Neural cell (in vitro differentiated cells): ENCODE measurements around the gene IFRD2. TPM values are rescaled to one million over a fixed set of nuclear protein-coding genes. Genes with fewer than 3 reads are reported as not detected.

Source experiments
- H2AFZ ChIP-seq: fragments of 200-600, 300-800 bp; sonication (generic), shearing (Covaris generic); 2 replicates; pipeline ENCODE4 v1.6.0; 2014; ENCODE audit warnings: low read depth, mild to moderate bottlenecking, antibody characterized with exemption, low read length, moderate library complexity
- H3F3A ChIP-seq: fragments of 200-600 bp; shearing (Covaris generic); 2 replicates; pipeline ENCODE4 v1.6.1; 2016; ENCODE audit warnings: mild to moderate bottlenecking, moderate library complexity, mixed read lengths, antibody characterized with exemption, low read length; ENCODE audit not compliant: insufficient read depth, poor library complexity, severe bottlenecking
- H3K27ac ChIP-seq: fragments of 200-600, 300-800 bp; sonication (generic), shearing (Covaris generic); 2 replicates; pipeline ENCODE4 v1.5.1; 2014; ENCODE audit warnings: mild to moderate bottlenecking, low read length, moderate library complexity
- H3K27me3 ChIP-seq: fragments of 300-800, 200-600 bp; sonication (generic), shearing (Covaris generic); 2 replicates; pipeline ENCODE4 v1.6.0; 2014; ENCODE audit warnings: mild to moderate bottlenecking, low read depth, low read length, moderate library complexity; ENCODE audit not compliant: insufficient read depth
- H3K36me3 ChIP-seq: fragments of 300-800, 200-600 bp; sonication (generic), shearing (Covaris generic); 2 replicates; pipeline ENCODE4 v1.5.1; 2014; ENCODE audit warnings: mild to moderate bottlenecking, antibody characterized with exemption, low read length, moderate library complexity; ENCODE audit not compliant: insufficient read depth
- H3K4me2 ChIP-seq: fragments of 300-800, 200-600 bp; sonication (generic), shearing (Covaris generic); 2 replicates; pipeline ENCODE4 v1.6.0; 2014; ENCODE audit warnings: mild to moderate bottlenecking, low read length
- H3K4me3 ChIP-seq: fragments of 300-800, 200-600 bp; sonication (generic), shearing (Covaris generic); 2 replicates; pipeline ENCODE4 v1.5.1; 2014; ENCODE audit warnings: mild to moderate bottlenecking, low read length, moderate library complexity
- H3K79me2 ChIP-seq: fragments of 200-600 bp; shearing (Covaris generic); replicated peaks from 2 replicates; pipeline ENCODE4 v1.6.0; 2014; ENCODE audit warnings: mild to moderate bottlenecking, low read length, moderate library complexity; ENCODE audit not compliant: insufficient read depth
- H3K9ac ChIP-seq: fragments of 300-800, 200-600 bp; sonication (generic), shearing (Covaris generic); 2 replicates; pipeline ENCODE4 v1.6.1; 2016; ENCODE audit warnings: mild to moderate bottlenecking, low read length, mixed read lengths
- H3K9me2 ChIP-seq: fragments of 200-600 bp; shearing (Covaris generic); 2 replicates; pipeline ENCODE4 v1.6.1; 2016; ENCODE audit warnings: mild to moderate bottlenecking, low read length, mixed read lengths; ENCODE audit not compliant: insufficient read depth
- H3K9me3 ChIP-seq: fragments of 200-600, 300-800 bp; sonication (generic), shearing (Covaris generic); 2 replicates; pipeline ENCODE4 v1.6.1; 2016; ENCODE audit warnings: mild to moderate bottlenecking, mixed run types, low read length, moderate library complexity, mixed read lengths
- H4K20me1 ChIP-seq: fragments of 200-600 bp; shearing (Covaris generic); 2 replicates; pipeline ENCODE4 v1.6.1; 2016; ENCODE audit warnings: mild to moderate bottlenecking, mixed run types; ENCODE audit not compliant: insufficient read depth
- EP300 ChIP-seq: fragments of 450-650 bp; conservative IDR thresholded peaks from 2 replicates; pipeline ENCODE4 v1.6.1; 2014; ENCODE audit warnings: antibody characterized with exemption, mild to moderate bottlenecking, moderate library complexity; ENCODE audit not compliant: poor library complexity, severe bottlenecking
- EZH2 ChIP-seq: fragments of 200-600, 300-800 bp; shearing (Covaris generic), sonication (generic); IDR thresholded peaks from 2 replicates; pipeline ENCODE4 v1.6.1; 2014; ENCODE audit warnings: antibody characterized with exemption, low read length, borderline replicate concordance, mild to moderate bottlenecking; ENCODE audit not compliant: insufficient read depth, poor library complexity, severe bottlenecking
- MXI1 ChIP-seq: fragments of 450-650 bp; conservative IDR thresholded peaks from 2 replicates; pipeline ENCODE4 v1.6.1; 2014; ENCODE audit warnings: antibody characterized with exemption, mild to moderate bottlenecking; ENCODE audit not compliant: poor library complexity, severe bottlenecking
- POLR2AphosphoS5 ChIP-seq: IDR thresholded peaks from 2 replicates; pipeline ENCODE4 v1.6.1; 2012
- RAD21 ChIP-seq: fragments of 450-650 bp; conservative IDR thresholded peaks from 2 replicates; pipeline ENCODE4 v1.6.1; 2014; ENCODE audit warnings: antibody characterized with exemption, mild to moderate bottlenecking, moderate library complexity
- SMC3 ChIP-seq: fragments of 450-650 bp; conservative IDR thresholded peaks from 2 replicates; pipeline ENCODE4 v1.6.1; 2014; ENCODE audit warnings: antibody characterized with exemption, mild to moderate bottlenecking, moderate library complexity; ENCODE audit not compliant: poor library complexity
- TAF1 ChIP-seq: IDR thresholded peaks from 2 replicates; pipeline ENCODE4 v1.6.1; 2012; ENCODE audit warnings: low read depth
- polyA plus RNA-seq: library from polyadenylated mRNA; depleted of rRNA; stranded (reverse); fragments of >200 nt; gene quantifications from 2 replicates; pipeline ENCODE4 v1.2.3, GENCODE V29; 2014
- TF ChIP-seq, protein P1 (sequence below): fragments of 450-650 bp; IDR thresholded peaks from 2 replicates; pipeline ENCODE4 v1.5.1; 2014; ENCODE audit warnings: antibody characterized with exemption, mild to moderate bottlenecking, moderate library complexity; ENCODE audit not compliant: poor library complexity, severe bottlenecking
- TF ChIP-seq, protein P2 (sequence below): IDR thresholded peaks from 2 replicates; pipeline ENCODE4 v1.6.1; 2012; ENCODE audit warnings: borderline replicate concordance

Gene IFRD2
- polyA plus RNA-seq, 1 donor from 2014 or later = 41.8 TPM

DNA sequence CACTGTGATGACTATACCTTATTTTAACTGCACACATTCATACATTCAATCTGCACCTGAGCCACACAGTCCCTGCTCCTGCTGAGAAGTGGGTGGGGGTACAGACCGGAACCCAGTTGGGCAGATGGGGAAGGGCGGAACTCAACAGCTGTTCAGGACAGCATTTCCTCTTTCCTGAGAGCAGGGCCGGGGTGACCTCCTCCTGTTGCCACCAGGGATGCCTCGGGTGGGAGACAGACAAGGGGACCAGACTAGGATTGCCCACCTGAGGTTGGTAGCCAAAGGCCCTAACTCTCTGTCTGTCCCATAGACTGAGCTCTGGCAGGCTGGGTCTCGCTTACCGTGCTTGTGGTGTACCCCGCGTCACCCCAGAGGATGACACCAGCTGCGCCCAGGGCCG is 26.4 kb upstream of the IFRD2 start:
- TF ChIP-seq EZH2 (no peak), RAD21 (no peak), SMC3 (no peak), EP300 (no peak), POLR2AphosphoS5 (no peak), TAF1 (no peak), MXI1 (no peak)
- TF ChIP-seq, protein P1, sequence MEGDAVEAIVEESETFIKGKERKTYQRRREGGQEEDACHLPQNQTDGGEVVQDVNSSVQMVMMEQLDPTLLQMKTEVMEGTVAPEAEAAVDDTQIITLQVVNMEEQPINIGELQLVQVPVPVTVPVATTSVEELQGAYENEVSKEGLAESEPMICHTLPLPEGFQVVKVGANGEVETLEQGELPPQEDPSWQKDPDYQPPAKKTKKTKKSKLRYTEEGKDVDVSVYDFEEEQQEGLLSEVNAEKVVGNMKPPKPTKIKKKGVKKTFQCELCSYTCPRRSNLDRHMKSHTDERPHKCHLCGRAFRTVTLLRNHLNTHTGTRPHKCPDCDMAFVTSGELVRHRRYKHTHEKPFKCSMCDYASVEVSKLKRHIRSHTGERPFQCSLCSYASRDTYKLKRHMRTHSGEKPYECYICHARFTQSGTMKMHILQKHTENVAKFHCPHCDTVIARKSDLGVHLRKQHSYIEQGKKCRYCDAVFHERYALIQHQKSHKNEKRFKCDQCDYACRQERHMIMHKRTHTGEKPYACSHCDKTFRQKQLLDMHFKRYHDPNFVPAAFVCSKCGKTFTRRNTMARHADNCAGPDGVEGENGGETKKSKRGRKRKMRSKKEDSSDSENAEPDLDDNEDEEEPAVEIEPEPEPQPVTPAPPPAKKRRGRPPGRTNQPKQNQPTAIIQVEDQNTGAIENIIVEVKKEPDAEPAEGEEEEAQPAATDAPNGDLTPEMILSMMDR = no peak
- TF ChIP-seq, protein P2, sequence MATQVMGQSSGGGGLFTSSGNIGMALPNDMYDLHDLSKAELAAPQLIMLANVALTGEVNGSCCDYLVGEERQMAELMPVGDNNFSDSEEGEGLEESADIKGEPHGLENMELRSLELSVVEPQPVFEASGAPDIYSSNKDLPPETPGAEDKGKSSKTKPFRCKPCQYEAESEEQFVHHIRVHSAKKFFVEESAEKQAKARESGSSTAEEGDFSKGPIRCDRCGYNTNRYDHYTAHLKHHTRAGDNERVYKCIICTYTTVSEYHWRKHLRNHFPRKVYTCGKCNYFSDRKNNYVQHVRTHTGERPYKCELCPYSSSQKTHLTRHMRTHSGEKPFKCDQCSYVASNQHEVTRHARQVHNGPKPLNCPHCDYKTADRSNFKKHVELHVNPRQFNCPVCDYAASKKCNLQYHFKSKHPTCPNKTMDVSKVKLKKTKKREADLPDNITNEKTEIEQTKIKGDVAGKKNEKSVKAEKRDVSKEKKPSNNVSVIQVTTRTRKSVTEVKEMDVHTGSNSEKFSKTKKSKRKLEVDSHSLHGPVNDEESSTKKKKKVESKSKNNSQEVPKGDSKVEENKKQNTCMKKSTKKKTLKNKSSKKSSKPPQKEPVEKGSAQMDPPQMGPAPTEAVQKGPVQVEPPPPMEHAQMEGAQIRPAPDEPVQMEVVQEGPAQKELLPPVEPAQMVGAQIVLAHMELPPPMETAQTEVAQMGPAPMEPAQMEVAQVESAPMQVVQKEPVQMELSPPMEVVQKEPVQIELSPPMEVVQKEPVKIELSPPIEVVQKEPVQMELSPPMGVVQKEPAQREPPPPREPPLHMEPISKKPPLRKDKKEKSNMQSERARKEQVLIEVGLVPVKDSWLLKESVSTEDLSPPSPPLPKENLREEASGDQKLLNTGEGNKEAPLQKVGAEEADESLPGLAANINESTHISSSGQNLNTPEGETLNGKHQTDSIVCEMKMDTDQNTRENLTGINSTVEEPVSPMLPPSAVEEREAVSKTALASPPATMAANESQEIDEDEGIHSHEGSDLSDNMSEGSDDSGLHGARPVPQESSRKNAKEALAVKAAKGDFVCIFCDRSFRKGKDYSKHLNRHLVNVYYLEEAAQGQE = no peak
- no peaks in the 10 kb centered on the region for H3K36me3 ChIP-seq
- no peak overlapping the region for H3K27ac ChIP-seq
- H3K9me3 ChIP-seq = no peaks in the 10 kb centered on the region
- H2AFZ ChIP-seq = no peak overlapping the region
- H3K9ac ChIP-seq = no peak overlapping the region
- no peak overlapping the region for H3K4me2 ChIP-seq
- H4K20me1 ChIP-seq = no peaks in the 10 kb centered on the region
- H3K79me2 ChIP-seq = peaks cover 23% of the 10 kb centered on the region
- no peaks in the 10 kb centered on the region for H3K9me2 ChIP-seq
- no peaks in the 10 kb centered on the region for H3K27me3 ChIP-seq
- H3F3A ChIP-seq = no peaks in the 10 kb centered on the region
- H3K4me3 ChIP-seq = peak overlapping the region; percentile 93

DNA sequence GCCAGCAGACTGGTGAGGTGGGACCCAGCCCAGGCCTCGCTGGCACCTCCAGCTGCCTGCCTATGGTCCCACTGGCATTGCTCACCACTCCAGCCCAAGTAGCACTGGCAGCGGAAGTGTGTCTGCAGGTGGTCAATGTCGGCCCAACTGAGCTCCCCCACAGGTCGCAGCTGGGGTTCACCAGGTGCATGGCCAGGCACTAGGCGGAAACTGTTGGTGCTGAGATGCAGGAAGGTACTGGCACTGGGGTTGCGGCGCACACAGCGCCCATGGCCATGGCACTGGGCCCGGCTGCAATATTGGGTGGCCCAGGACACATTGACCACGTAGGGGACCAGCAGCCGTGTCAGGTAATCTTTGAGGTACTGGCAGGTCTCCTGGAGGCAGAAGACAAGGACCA is 25.9 kb upstream of the IFRD2 start:
- no peaks in the 10 kb centered on the region for H3K36me3 ChIP-seq
- no peaks in the 10 kb centered on the region for H3K9me2 ChIP-seq
- no peak overlapping the region for H3K4me2 ChIP-seq
- H3K9me3 ChIP-seq = no peaks in the 10 kb centered on the region
- no peak for TF ChIP-seq MXI1
- no peak for TF ChIP-seq TAF1
- no peak for TF ChIP-seq EZH2
- TF ChIP-seq POLR2AphosphoS5 = no peak
- no peak for TF ChIP-seq SMC3
- TF ChIP-seq, protein P2 = no peak
- no peak for TF ChIP-seq RAD21
- no peak for TF ChIP-seq EP300
- TF ChIP-seq, protein P1 = no peak
- H3K27me3 ChIP-seq = no peaks in the 10 kb centered on the region
- H3K27ac ChIP-seq = no peak overlapping the region
- no peak overlapping the region for H3K9ac ChIP-seq
- H2AFZ ChIP-seq = no peak overlapping the region
- peak overlapping the region; percentile 93 for H3K4me3 ChIP-seq
- peaks cover 23% of the 10 kb centered on the region for H3K79me2 ChIP-seq
- no peaks in the 10 kb centered on the region for H3F3A ChIP-seq
- no peaks in the 10 kb centered on the region for H4K20me1 ChIP-seq
